Skeletal muscle tissue (tissue), 4 donors: ENCODE results near the gene IL1F10. TPM values are rescaled to one million over a fixed set of nuclear protein-coding genes. Genes with fewer than 3 reads are reported as not detected.

Source experiments
- H3K27ac ChIP-seq: one replicate; pipeline ENCODE4 v1.7.0; 2013; ENCODE audit warnings: mild to moderate bottlenecking, low read depth, low read length, inconsistent platforms
- H3K27me3 ChIP-seq, 3 donors: one replicate each; pipeline ENCODE4 v1.7.0; 2013; ENCODE audit warnings: low read length in 3 of 3; ENCODE audit not compliant: control insufficient read depth in 3 of 3, insufficient read depth in 3 of 3
- H3K36me3 ChIP-seq, 3 donors: one replicate each; pipeline ENCODE4 v1.7.0; 2013; ENCODE audit warnings: low read length in 3 of 3; ENCODE audit not compliant: control insufficient read depth in 3 of 3, insufficient read depth in 3 of 3
- H3K4me1 ChIP-seq, 3 donors: one replicate each; pipeline ENCODE4 v1.7.0; 2013; ENCODE audit warnings: low read length in 3 of 3, mild to moderate bottlenecking in 3 of 3; ENCODE audit not compliant: control insufficient read depth in 3 of 3, insufficient read depth in 3 of 3
- H3K4me3 ChIP-seq, 3 donors: one replicate each; pipeline ENCODE4 v1.7.0; 2013; ENCODE audit warnings: low read length in 3 of 3
- H3K9ac ChIP-seq, 3 donors: one replicate each; pipeline ENCODE4 v1.7.0; 2013; ENCODE audit warnings: low read length in 3 of 3, mild to moderate bottlenecking in 3 of 3, moderate library complexity in 2 of 3, low read depth in 1 of 3
- H3K9me3 ChIP-seq, 3 donors: one replicate each; pipeline ENCODE4 v1.7.0; 2013; ENCODE audit warnings: low read length in 3 of 3; ENCODE audit not compliant: control insufficient read depth in 3 of 3
- total RNA-seq: library from RNA; depleted of rRNA; stranded (reverse); fragments of >200 nt; gene quantifications from one replicate; pipeline ENCODE4 v1.2.3, GENCODE V29; 2014
- donor health status: Osteomylitis.

The IL1F10 gene
- total RNA-seq, 1 donor from 2014 or later: not detected

- no peak overlapping the region for H3K4me3 ChIP-seq
- H3K27ac ChIP-seq: no peak overlapping the region
- peaks cover 0 to 9% (median 3%) of the 10 kb centered on the region in 3 donors for H3K27me3 ChIP-seq
- no peak overlapping the region for H3K9ac ChIP-seq
- H3K9me3 ChIP-seq: no peaks in the 10 kb centered on the region
- no peaks in the 10 kb centered on the region for H3K36me3 ChIP-seq
- no peaks in the 10 kb centered on the region for H3K4me1 ChIP-seq
Observed at GRCh38 chr2:113078350-113078839, 10.6 kb downstream of the IL1F10 start.

DNA sequence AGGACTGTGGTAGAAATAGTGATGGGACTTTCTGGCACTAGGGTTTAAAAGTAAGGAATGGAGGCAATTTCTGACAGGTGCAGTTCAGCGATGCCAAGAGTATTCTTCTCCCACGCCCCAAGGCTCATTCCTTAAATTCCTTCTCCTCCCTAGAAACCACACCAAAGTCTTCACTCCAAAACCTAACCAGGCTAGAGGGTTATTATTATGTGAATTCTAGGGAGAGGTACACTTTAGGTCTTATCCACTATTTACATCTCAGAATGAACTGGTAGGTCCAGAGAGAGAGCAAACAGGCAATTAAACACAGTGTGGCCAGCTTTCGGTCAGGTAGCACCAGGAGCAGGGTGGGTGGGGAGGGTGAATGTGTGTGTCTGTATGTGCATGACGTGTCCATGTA, 11.4 kb downstream of the IL1F10 start:
- Histone ChIP-seq H3K27ac (no peak overlapping the region), H3K27me3 (peaks cover 0 to 9% (median 3%) of the 10 kb centered on the region in 3 donors), H3K4me3 (no peak overlapping the region), H3K4me1 (no peaks in the 10 kb centered on the region), H3K36me3 (no peaks in the 10 kb centered on the region), H3K9me3 (no peaks in the 10 kb centered on the region), H3K9ac (no peak overlapping the region)

DNA sequence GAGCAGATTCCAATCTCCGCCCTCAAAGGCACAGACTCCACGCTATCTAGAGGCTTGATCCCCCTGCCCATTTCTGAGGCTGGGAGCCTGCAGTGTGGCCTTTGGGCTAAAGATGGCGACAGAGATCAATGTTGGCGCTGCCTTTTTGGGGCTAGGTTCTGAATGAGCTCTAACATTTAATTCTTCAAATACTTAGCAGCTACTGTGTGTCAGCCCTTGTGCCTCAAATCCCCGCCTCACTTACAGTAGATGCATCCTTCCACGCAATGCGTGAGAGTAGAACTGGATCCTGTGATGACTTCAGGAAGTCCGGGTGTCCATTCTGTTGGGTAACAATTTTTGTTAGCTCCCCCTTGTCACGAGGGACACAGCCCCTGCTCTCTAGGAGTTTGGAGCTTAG, 12.4 kb downstream of the IL1F10 start:
- no peak overlapping the region for H3K9ac ChIP-seq
- H3K27ac ChIP-seq: no peak overlapping the region
- H3K36me3 ChIP-seq: no peaks in the 10 kb centered on the region
- no peaks in the 10 kb centered on the region for H3K4me1 ChIP-seq
- H3K4me3 ChIP-seq: no peak overlapping the region
- peaks cover 0 to 6% (median 3%) of the 10 kb centered on the region in 3 donors for H3K27me3 ChIP-seq
- no peaks in the 10 kb centered on the region for H3K9me3 ChIP-seq

DNA sequence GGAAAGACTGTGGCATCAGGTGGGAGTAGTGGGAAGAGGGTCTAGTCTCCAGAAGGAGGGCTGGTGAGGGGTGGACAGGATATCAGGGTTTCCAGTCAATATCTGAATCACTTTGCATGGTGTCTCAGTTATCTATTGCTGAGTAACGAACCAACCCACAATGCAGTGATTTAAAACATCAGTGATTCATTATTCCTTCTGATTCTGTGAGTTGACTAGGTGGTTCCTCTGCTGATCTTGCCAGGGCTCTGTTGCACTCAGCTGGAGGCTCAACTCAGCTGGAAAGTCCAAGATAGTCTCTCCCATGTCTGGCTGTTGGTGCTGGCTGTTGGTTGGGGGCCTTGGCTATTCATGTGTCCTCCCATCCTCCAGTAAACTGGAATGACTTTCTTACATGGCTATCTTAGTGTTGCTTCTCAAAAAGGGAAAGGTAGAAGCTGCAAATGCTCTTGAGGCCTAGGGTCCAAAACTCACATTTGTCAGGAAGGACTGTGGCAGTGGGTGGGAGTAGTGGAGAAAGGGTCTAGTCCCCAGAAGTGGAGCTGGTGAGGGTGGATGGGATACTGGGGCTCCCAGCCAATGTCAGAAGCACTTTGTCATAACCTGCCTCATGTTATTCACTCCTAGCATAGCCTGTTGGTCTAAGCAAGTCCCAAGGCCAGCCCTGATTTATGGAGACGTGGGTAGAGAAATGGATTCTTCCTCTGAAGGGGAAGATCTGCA, 13.9 kb downstream of the IL1F10 start:
- H3K27ac ChIP-seq: no peak overlapping the region
- no peak overlapping the region for H3K9ac ChIP-seq
- H3K36me3 ChIP-seq: no peaks in the 10 kb centered on the region
- no peak overlapping the region for H3K4me3 ChIP-seq
- H3K27me3 ChIP-seq: peaks cover 0 to 6% (median 3%) of the 10 kb centered on the region in 3 donors
- H3K4me1 ChIP-seq: no peaks in the 10 kb centered on the region
- no peaks in the 10 kb centered on the region for H3K9me3 ChIP-seq

GRCh38 chr2:113083296-113083695, 15.5 kb downstream of the IL1F10 start:
- no peak overlapping the region for H3K27ac ChIP-seq

DNA sequence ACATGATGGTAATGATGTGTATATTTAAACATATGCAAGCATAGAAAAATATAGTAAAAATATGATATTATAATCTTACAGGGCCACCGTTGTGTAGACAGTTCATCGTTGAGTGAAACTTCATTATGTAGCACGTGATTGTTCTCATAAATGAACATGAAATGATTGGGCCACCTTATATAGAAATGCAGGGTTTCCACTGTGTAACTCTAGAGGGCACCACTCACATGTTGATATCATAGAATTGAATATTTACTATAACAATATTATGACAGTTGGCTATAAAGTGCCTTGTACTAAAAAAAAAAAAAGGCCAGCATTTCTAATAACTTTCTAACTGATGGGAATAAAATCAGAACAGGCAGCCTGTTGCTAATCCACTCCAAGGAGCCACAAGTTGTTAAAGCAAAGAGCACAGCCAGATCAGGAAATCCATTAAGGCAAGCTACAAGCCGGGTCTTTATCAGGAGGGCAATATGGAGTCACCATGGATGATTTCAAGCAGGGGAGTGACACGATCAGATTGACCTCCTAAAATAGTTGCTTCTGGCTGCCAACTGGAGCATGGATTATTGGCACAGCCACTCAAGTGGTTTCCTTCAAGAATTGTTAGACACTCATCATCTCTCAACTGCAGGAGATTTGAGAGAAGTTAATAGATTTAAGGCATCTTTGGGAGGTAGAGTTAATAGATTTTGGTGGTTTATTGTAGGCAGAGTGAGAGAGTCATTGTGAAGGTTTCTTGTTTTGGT, 16.7 kb downstream of the IL1F10 start:
- Histone ChIP-seq H3K27me3 (peaks cover 0 to 6% (median 3%) of the 10 kb centered on the region in 3 donors), H3K4me3 (no peak overlapping the region), H3K9me3 (peaks cover 0 to 5% (median 2%) of the 10 kb centered on the region in 3 donors), H3K4me1 (no peaks in the 10 kb centered on the region), H3K36me3 (no peaks in the 10 kb centered on the region), H3K27ac (no peak overlapping the region), H3K9ac (no peak overlapping the region)

More at GRCh38 chr2:113083296-113083695, 15.5 kb downstream of the IL1F10 start:
- peaks cover 0 to 6% (median 3%) of the 10 kb centered on the region in 3 donors for H3K27me3 ChIP-seq
- no peak overlapping the region for H3K4me3 ChIP-seq
- H3K36me3 ChIP-seq: no peaks in the 10 kb centered on the region
- no peak overlapping the region for H3K9ac ChIP-seq
- H3K4me1 ChIP-seq: no peaks in the 10 kb centered on the region
- H3K9me3 ChIP-seq: peaks cover 0 to 5% (median 2%) of the 10 kb centered on the region in 3 donors

GRCh38 chr2:113085542-113085941, 17.8 kb downstream of the IL1F10 start:
- H3K27ac ChIP-seq: no peak overlapping the region
- no peaks in the 10 kb centered on the region for H3K4me1 ChIP-seq
- no peak overlapping the region for H3K4me3 ChIP-seq
- peaks cover 0 to 10% (median 3%) of the 10 kb centered on the region in 3 donors for H3K27me3 ChIP-seq
- no peak overlapping the region for H3K9ac ChIP-seq
- no peaks in the 10 kb centered on the region for H3K36me3 ChIP-seq
- peaks cover 0 to 5% (median 2%) of the 10 kb centered on the region in 3 donors for H3K9me3 ChIP-seq

GRCh38 chr2:113088213-113088992, 20.6 kb downstream of the IL1F10 start:
- Histone ChIP-seq H3K27me3 (peaks cover 0 to 9% (median 0%) of the 10 kb centered on the region in 3 donors), H3K9me3 (peaks cover 0 to 5% (median 2%) of the 10 kb centered on the region in 3 donors), H3K4me1 (no peaks in the 10 kb centered on the region), H3K36me3 (no peaks in the 10 kb centered on the region), H3K9ac (no peak overlapping the region), H3K4me3 (no peak overlapping the region), H3K27ac (no peak overlapping the region)

DNA sequence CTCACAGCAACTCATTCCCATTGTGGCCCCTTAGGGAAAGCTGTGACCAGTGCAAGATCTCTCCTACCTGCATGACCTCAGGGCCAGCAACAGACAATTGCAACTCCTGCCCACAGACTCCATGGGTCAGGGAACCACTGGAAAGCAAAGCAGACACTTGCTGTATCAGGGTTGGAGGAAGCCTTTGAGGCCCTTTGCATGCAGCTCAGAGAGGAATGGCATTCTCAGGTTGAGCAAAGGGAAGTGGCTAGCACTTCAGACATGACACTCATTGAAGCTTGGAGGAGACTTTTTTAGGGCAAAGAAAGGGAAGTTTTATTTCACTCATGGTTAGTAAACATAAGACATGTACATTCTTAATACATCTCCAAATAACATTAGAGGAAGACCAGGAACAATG, 22.1 kb downstream of the IL1F10 start:
- H3K9me3 ChIP-seq: peaks cover 0 to 5% (median 2%) of the 10 kb centered on the region in 3 donors
- peaks cover 0 to 9% (median 0%) of the 10 kb centered on the region in 3 donors for H3K27me3 ChIP-seq
- no peaks in the 10 kb centered on the region for H3K4me1 ChIP-seq
- no peak overlapping the region for H3K27ac ChIP-seq
- no peak overlapping the region for H3K9ac ChIP-seq
- no peaks in the 10 kb centered on the region for H3K36me3 ChIP-seq
- no peak overlapping the region for H3K4me3 ChIP-seq
